Activated naive CD4-positive, alpha-beta T cell treated with anti-CD3 and anti-CD28 coated beads, Interleukin-2, amount 10 ng/mL, durations not matched to agents 5 hours and 36 hours (primary cell): Measurements from ENCODE around the gene PIGC. TPM values are rescaled to one million over a fixed set of nuclear protein-coding genes. Genes with fewer than 3 reads are reported as not detected.

ENCODE experiments used
- total RNA-seq, 2 experiments: library from RNA; stranded (reverse); gene quantifications; one replicate each; pipeline ENCODE4 v1.2.3, GENCODE V29; 2021

The PIGC gene
- 10 to 100 TPM; 28.4 to 28.5 TPM for total RNA-seq

DNA sequence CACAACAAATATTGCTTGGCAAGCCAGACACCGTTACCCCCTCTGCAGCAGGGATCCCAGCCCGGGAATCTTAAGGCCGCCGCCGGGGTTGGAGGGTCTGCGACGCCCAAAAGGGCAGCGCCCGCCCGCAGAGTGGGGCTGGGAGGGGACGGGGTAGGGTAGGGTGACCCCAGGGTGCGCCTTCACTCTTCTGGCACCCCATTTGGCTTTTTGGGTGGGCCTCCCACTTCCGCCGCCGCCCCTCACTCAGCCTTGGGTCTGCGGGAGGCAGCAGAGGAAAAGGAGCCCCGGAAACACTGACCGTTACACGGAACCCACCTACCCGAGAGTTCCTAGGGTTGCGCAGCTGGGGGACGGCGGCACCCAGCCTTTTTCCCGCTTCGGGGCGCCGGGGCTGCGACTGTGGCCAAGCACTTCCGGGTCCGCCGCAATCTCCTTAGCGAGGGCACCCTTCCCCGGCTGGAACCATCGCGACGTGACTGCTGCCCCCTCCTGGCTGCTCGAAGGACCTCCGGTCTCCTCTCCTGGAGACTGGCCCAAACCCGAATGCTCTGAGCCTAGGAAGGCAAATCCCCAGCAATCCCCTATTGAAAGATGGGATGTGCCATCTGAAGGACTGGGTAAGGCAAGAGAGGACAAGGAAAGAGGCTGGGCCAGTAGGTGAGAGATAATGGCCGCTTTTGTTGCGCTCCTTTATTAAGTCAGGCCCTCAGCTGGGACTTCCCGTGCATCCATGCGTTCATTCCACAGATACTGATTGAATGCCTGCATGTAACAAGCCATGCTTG is at the start of gene PIGC:
Gene PIGC (minus strand): TSS at position 404 of the 788 bp plus-strand sequence. CDS start 1,447 bp downstream, outside the sequence.

DNA sequence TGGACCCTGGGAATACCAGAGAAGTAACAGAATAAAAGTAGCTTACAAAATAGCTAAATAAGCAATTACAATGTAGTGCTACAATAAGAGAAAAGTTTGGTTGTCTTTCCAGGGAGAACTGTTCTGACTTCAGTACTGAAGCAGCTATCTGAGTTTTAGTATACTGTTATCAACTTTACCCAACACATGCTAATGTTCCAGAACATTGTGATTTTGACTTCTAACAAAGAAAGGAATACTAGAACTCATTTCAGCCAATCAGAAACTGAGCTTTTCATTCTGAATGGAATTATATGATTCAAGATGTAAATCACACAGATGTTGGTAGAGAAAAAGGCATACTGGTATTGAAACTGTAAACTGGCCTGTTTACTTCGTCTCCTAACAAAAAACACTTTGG is 23.5 kb downstream of the PIGC start, which contains the start of gene C1orf105:
Gene C1orf105 (plus strand): TSS at position 301 of the 400 bp plus-strand sequence. CDS start 201 bp downstream, outside the sequence.

Other genes starting within 250 kb of the PIGC start
- under 1 TPM; 0.24 to 0.25 TPM for gene C1orf105, start 23.4 kb downstream of the PIGC start, total RNA-seq
- gene SUCO, start 89.1 kb upstream of the PIGC start, total RNA-seq: 10 to 100 TPM; 31.3 to 34.6 TPM
- under 1 TPM; 0.60 to 0.93 TPM for gene FASLG, start 215.0 kb upstream of the PIGC start, total RNA-seq